Subcutaneous abdominal adipose tissue (tissue), 5 donors: ENCODE data around the gene BABAM2.

Experiments used
- H3K27ac ChIP-seq: one replicate; pipeline ENCODE4 v1.7.0; 2013; ENCODE audit warnings: low read depth, mild to moderate bottlenecking, inconsistent platforms, low read length, moderate library complexity
- H3K27me3 ChIP-seq, 5 donors: one replicate each; pipeline ENCODE4 v1.7.0; 2013; ENCODE audit warnings: low read length in 5 of 5, inconsistent platforms in 1 of 5; ENCODE audit not compliant: control insufficient read depth in 5 of 5, insufficient read depth in 4 of 5
- H3K36me3 ChIP-seq, 5 donors: one replicate each; pipeline ENCODE4 v1.7.0; 2013; ENCODE audit warnings: low read length in 5 of 5; ENCODE audit not compliant: control insufficient read depth in 5 of 5, insufficient read depth in 5 of 5
- H3K4me1 ChIP-seq, 5 donors: one replicate each; pipeline ENCODE4 v1.7.0; 2013; ENCODE audit warnings: low read length in 5 of 5, mild to moderate bottlenecking in 3 of 5, moderate library complexity in 1 of 5; ENCODE audit not compliant: control insufficient read depth in 5 of 5, insufficient read depth in 5 of 5
- H3K4me3 ChIP-seq, 5 donors: one replicate each; pipeline ENCODE4 v1.7.0; 2013; ENCODE audit warnings: low read length in 5 of 5, low read depth in 1 of 5
- H3K9ac ChIP-seq, 5 donors: one replicate each; pipeline ENCODE4 v1.7.0; 2013; ENCODE audit warnings: low read length in 5 of 5, mild to moderate bottlenecking in 4 of 5, moderate library complexity in 3 of 5
- H3K9me3 ChIP-seq, 5 donors: one replicate each; pipeline ENCODE4 v1.7.0; 2013; ENCODE audit warnings: low read length in 5 of 5; ENCODE audit not compliant: control insufficient read depth in 5 of 5
- donor health status: healthy.
- donor health status: healthy.
- donor health status: healthy.
- donor health status: healthy.
- donor health status: healthy.

BABAM2 gene

GRCh38 chr2:28277466-28277865 is 386.9 kb downstream of the BABAM2 start:
- Histone ChIP-seq H3K4me1 (peaks cover 7 to 20% (median 13%) of the 10 kb centered on the region in 5 donors), H3K9ac (no peak overlapping the region), H3K9me3 (no peaks in the 10 kb centered on the region), H3K36me3 (no peaks in the 10 kb centered on the region), H3K27me3 (no peaks in the 10 kb centered on the region), H3K27ac (no peak overlapping the region), H3K4me3 (no peak overlapping the region)

- Histone ChIP-seq H3K27me3 (no peaks in the 10 kb centered on the region), H3K4me1 (peaks cover 7 to 20% (median 13%) of the 10 kb centered on the region in 5 donors), H3K27ac (no peak overlapping the region), H3K4me3 (no peak overlapping the region), H3K9me3 (no peaks in the 10 kb centered on the region), H3K36me3 (no peaks in the 10 kb centered on the region), H3K9ac (no peak overlapping the region)
These were observed 388.8 kb downstream of the BABAM2 start for GRCh38 chr2:28279371-28279770.

DNA sequence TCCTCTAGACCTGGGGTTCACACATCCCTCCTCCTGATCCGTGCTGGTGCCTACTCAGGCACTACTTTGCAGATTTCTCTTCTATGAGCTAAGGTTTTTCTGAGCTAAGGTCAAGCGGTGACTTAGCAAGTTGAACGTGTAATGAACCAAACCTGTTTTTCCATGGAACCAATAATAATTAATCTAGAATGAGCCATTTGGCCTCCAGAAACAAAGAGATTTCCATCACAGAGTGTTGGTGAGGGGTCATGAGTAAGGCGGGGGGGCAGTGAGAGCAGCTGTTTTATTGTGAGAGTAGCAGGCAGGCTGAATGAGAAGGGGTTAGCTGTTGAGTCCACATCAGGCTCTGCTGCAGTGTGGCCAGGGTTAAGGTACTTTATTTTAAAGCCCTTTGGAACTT is 390.1 kb downstream of the BABAM2 start:
- Histone ChIP-seq H3K9ac (no peak overlapping the region), H3K36me3 (no peaks in the 10 kb centered on the region), H3K9me3 (no peaks in the 10 kb centered on the region), H3K27me3 (no peaks in the 10 kb centered on the region), H3K27ac (no peak overlapping the region), H3K4me3 (no peak overlapping the region), H3K4me1 (peaks cover 0 to 7% (median under 1%) of the 10 kb centered on the region in 5 donors)

DNA sequence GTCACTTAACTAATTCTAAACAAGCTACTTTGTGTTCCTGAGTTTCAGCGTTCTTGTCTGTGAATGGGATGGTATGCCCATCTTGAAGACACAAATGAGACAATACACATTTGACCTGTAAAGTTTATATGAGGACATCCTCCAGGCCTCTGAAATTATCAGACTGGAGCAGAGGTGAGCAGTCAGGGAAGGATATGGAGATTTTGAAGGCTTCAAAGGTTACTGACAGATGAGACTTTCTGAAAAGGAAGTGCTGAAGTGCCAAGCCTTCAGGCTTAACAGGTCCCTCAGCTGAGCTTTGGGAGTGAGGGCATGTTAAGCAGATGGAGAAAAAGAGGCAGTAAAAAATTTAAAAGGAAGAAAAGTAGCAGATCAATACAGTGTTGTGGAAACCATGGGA is 391.2 kb downstream of the BABAM2 start:
- H3K27me3 ChIP-seq: no peaks in the 10 kb centered on the region
- H3K27ac ChIP-seq: no peak overlapping the region
- H3K4me1 ChIP-seq: no peaks in the 10 kb centered on the region
- no peaks in the 10 kb centered on the region for H3K36me3 ChIP-seq
- no peak overlapping the region for H3K9ac ChIP-seq
- H3K9me3 ChIP-seq: no peaks in the 10 kb centered on the region
- H3K4me3 ChIP-seq: no peak overlapping the region

DNA sequence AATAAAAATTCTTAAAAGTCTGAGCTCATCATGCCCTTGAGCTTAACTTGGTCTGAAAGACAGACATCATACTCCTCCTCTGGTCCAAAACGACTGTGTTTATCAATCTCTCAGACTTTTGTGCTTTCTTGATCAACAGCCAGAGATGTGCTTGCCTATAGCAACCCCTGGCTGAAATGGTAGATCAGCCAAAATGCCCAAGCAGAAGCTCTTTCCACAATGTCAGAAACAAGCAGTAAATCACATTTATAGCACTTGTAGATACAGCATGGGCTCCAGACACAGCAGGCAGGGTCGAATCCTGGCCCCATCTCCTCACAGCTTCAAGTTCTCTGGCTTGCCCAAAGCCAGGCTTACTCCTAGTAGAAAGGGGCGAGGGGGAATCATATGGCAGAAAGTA is 391.7 kb downstream of the BABAM2 start:
- peaks cover 0 to 2% (median under 1%) of the 10 kb centered on the region in 5 donors for H3K4me1 ChIP-seq
- H3K27ac ChIP-seq: no peak overlapping the region
- H3K36me3 ChIP-seq: no peaks in the 10 kb centered on the region
- H3K9ac ChIP-seq: no peak overlapping the region
- H3K27me3 ChIP-seq: no peaks in the 10 kb centered on the region
- no peaks in the 10 kb centered on the region for H3K9me3 ChIP-seq
- no peak overlapping the region for H3K4me3 ChIP-seq

DNA sequence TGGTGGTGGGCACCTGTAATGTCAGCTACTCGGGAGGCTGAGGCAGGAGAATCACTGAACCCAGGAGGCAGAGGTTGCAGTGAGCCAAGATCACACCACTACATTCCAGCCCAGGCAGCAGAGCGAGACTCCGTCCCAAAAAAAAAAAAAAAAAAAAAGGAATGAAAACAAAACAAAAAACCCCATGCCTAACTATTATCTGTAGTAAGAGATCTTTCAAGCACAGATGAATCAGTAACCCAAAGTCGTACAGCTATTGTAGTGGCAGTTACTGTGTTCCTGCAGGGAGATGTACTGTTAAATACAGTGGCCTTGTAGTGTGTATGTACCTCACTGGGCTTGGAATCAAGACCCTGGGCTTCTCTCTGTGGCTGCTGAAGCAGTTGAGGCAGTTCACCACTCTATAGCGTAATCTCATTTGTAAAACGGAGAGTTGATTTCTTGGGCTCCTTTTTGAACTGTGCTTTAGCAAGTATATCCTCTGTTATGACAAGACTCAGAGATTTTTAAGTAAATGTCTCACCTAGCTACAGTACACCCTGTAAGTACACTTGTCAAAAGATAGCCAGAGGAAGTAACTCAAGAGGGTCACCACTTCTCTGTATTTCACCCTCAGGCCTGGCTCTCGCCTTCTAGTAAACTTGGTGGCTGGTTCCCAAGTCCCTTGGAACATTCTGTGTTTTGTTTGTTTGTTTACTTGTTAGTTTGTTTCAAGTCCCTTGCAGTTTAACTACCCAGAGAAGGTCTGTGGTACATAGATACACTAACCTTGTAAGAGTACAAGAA is 392.5 kb downstream of the BABAM2 start:
- no peaks in the 10 kb centered on the region for H3K9me3 ChIP-seq
- H3K27me3 ChIP-seq: no peaks in the 10 kb centered on the region
- H3K27ac ChIP-seq: no peak overlapping the region
- no peak overlapping the region for H3K4me3 ChIP-seq
- H3K4me1 ChIP-seq: peaks cover 3 to 8% (median 4%) of the 10 kb centered on the region in 5 donors
- H3K9ac ChIP-seq: no peak overlapping the region
- H3K36me3 ChIP-seq: no peaks in the 10 kb centered on the region

DNA sequence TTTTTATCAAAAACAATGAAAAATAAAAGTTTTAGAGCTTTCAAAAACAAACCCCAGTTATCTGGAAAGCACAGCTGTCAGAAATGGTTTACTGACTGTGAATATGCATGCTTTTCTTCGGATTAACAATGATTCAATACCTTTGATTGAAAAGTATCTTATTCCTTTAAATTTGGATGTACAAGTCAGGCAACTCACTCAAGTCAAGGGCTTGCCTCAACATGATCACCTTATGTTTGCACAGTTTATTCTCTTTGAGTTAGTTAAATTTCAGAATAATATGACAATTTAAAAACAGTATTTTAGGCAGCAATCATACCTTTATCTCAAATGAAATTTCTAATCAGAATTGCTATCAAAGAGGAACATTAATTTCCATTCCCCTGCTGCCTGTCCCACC is 393.3 kb downstream of the BABAM2 start:
- Histone ChIP-seq H3K27me3 (no peaks in the 10 kb centered on the region), H3K9me3 (no peaks in the 10 kb centered on the region), H3K36me3 (no peaks in the 10 kb centered on the region), H3K4me1 (peaks cover 3 to 8% (median 4%) of the 10 kb centered on the region in 5 donors), H3K27ac (no peak overlapping the region), H3K9ac (no peak overlapping the region), H3K4me3 (no peak overlapping the region)

GRCh38 chr2:28286678-28287077 is 396.1 kb downstream of the BABAM2 start:
- Histone ChIP-seq H3K27ac (no peak overlapping the region), H3K9me3 (no peaks in the 10 kb centered on the region), H3K4me3 (no peak overlapping the region), H3K36me3 (no peaks in the 10 kb centered on the region), H3K27me3 (no peaks in the 10 kb centered on the region), H3K9ac (no peak overlapping the region), H3K4me1 (peaks cover 3 to 8% (median 4%) of the 10 kb centered on the region in 5 donors)

- Histone ChIP-seq H3K9me3 (no peaks in the 10 kb centered on the region), H3K4me1 (peaks cover 3 to 8% (median 4%) of the 10 kb centered on the region in 5 donors), H3K27ac (no peak overlapping the region), H3K4me3 (peak overlapping the region in 1 of 5 donors; percentile 2), H3K36me3 (no peaks in the 10 kb centered on the region), H3K9ac (no peak overlapping the region), H3K27me3 (no peaks in the 10 kb centered on the region)
These were observed 396.9 kb downstream of the BABAM2 start for GRCh38 chr2:28287256-28287915.

DNA sequence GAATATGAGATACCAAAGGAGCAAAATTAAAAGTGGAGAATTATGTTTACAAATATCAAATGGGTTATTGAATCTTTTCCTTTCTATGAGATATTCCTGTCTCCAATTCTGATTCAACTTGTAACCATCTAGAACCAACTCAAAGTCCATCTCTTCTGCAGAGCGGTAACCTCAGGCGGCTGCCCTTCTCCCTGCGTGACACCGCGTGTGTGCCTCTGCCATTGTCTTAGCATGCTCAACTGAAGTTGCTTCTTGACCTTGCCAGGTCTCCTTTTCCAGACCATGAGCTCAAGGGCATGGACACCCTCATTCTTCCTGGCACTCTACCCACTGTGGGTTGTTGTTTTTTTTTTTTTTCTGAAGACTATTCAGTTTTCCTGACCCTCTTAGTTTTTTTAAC is 398.1 kb downstream of the BABAM2 start:
- Histone ChIP-seq H3K4me1 (peaks cover 3 to 8% (median 4%) of the 10 kb centered on the region in 5 donors), H3K9ac (no peak overlapping the region), H3K27me3 (no peaks in the 10 kb centered on the region), H3K4me3 (no peak overlapping the region), H3K36me3 (no peaks in the 10 kb centered on the region), H3K27ac (no peak overlapping the region), H3K9me3 (no peaks in the 10 kb centered on the region)
